HEK293 (cell line): ENCODE data around the gene PRAC2.

Experiments used
- CTCF ChIA-PET: fragments of 350-600 bp; formaldehyde crosslinking; extraction: SDS; loops from one replicate; lab custom pipeline; 2021; ENCODE audit warnings: antibody characterized with exemption; lab: Yijun Ruan, JAX
- POLR2A ChIA-PET: fragments of 300-600 bp; formaldehyde crosslinking; extraction: SDS; loops from one replicate; lab custom pipeline; 2020; ENCODE audit warnings: antibody characterized with exemption, inconsistent platforms; lab: Yijun Ruan, JAX
- H3K27ac ChIP-seq: fragments of 200-500 bp; sonication (Bioruptor generic); 2 replicates; pipeline ENCODE4 v1.5.1; 2014; ENCODE audit warnings: low read depth, low read length, control low read depth, inconsistent platforms; ENCODE audit errors: extremely low read depth
- H3K36me3 ChIP-seq, 2 experiments: fragments of 200-500 bp in 1 of 2; sonication (Bioruptor generic) in 1 of 2; 1 replicate in 1 of 2; 2 replicates in 1 of 2; pipeline ENCODE4 v1.5.1; 2014 to 2017; ENCODE audit warnings: inconsistent platforms in 2 of 2, low read length in 2 of 2; ENCODE audit not compliant: control insufficient read depth in 2 of 2, insufficient read depth in 1 of 2
- H3K4me1 ChIP-seq: fragments of 200-500 bp; sonication (Bioruptor generic); 2 replicates; pipeline ENCODE4 v1.5.1; 2014; ENCODE audit warnings: mild to moderate bottlenecking, low read length, inconsistent platforms; ENCODE audit not compliant: control insufficient read depth, insufficient read depth
- H3K4me3 ChIP-seq: 2 replicates; pipeline ENCODE4 v1.5.1; 2011; ENCODE audit warnings: low read depth, mild to moderate bottlenecking, control low read depth, low read length, moderate library complexity
- H3K9me3 ChIP-seq: fragments of 200-500 bp; sonication (Bioruptor generic); 2 replicates; pipeline ENCODE4 v1.5.1; 2014; ENCODE audit warnings: low read depth, low read length, inconsistent platforms; ENCODE audit not compliant: control insufficient read depth, insufficient read depth
- EGR2 ChIP-seq: fragments of 450-650 bp; formaldehyde crosslinking; IDR thresholded peaks from 2 replicates; pipeline ENCODE4 v1.5.1; 2016; ENCODE audit warnings: low read depth, missing biosample characterization, missing genetic modification characterization
- GLI2 ChIP-seq: fragments of 450-650 bp; formaldehyde crosslinking; IDR thresholded peaks from 2 replicates; pipeline ENCODE4; 2017; ENCODE audit warnings: missing biosample characterization, missing genetic modification characterization, low read depth, borderline replicate concordance
- HOXC10 ChIP-seq: sonication (generic); formaldehyde crosslinking; IDR thresholded peaks from 2 replicates; pipeline ENCODE4 v1.8.1; 2023; ENCODE audit warnings: mild to moderate bottlenecking, missing genetic modification reagents
- OVOL3 ChIP-seq: fragments of 450-650 bp; formaldehyde crosslinking; IDR thresholded peaks from 2 replicates; pipeline ENCODE4 v1.5.1; 2016; ENCODE audit warnings: missing biosample characterization, missing genetic modification characterization
- YY1 ChIP-seq: fragments of 450-650 bp; formaldehyde crosslinking; IDR thresholded peaks from 2 replicates; pipeline ENCODE4 v1.5.1; 2018; ENCODE audit warnings: missing biosample characterization, missing genetic modification characterization
- ZBTB11 ChIP-seq: fragments of 450-650 bp; formaldehyde crosslinking; conservative IDR thresholded peaks from 2 replicates; pipeline ENCODE4 v1.5.1; 2016; ENCODE audit warnings: low read depth, missing biosample characterization, missing genetic modification characterization
- ZBTB44 ChIP-seq: fragments of 450-650 bp; IDR thresholded peaks from 2 replicates; pipeline ENCODE4 v1.5.1; 2018; ENCODE audit warnings: missing biosample characterization, mild to moderate bottlenecking, missing genetic modification characterization
- ZFHX2 ChIP-seq: fragments of 450-650 bp; formaldehyde crosslinking; conservative IDR thresholded peaks from 2 replicates; pipeline ENCODE4 v1.5.1; 2016; ENCODE audit warnings: missing biosample characterization, missing genetic modification characterization
- ZNF223 ChIP-seq: fragments of 450-650 bp; formaldehyde crosslinking; IDR thresholded peaks from 2 replicates; pipeline ENCODE4 v1.5.1; 2016; ENCODE audit warnings: missing biosample characterization, missing genetic modification characterization
- ZNF311 ChIP-seq: fragments of 450-650 bp; formaldehyde crosslinking; IDR thresholded peaks from 2 replicates; pipeline ENCODE4 v1.5.1; 2017; ENCODE audit warnings: missing biosample characterization, missing genetic modification characterization, borderline replicate concordance
- ZNF366 ChIP-seq: fragments of 450-650 bp; formaldehyde crosslinking; conservative IDR thresholded peaks from 2 replicates; pipeline ENCODE4 v1.5.1; 2016; ENCODE audit warnings: missing biosample characterization, missing genetic modification characterization
- ZNF398 ChIP-seq: fragments of 450-650 bp; formaldehyde crosslinking; IDR thresholded peaks from 2 replicates; pipeline ENCODE4 v1.5.1; 2017; ENCODE audit warnings: missing biosample characterization, missing genetic modification characterization
- ZNF521 ChIP-seq: fragments of 450-650 bp; formaldehyde crosslinking; IDR thresholded peaks from 2 replicates; pipeline ENCODE4 v1.5.1; 2017; ENCODE audit warnings: missing biosample characterization, mild to moderate bottlenecking, missing genetic modification characterization
- ZNF548 ChIP-seq: fragments of 450-650 bp; formaldehyde crosslinking; IDR thresholded peaks from 2 replicates; pipeline ENCODE4 v1.5.1; 2016; ENCODE audit warnings: missing biosample characterization, missing genetic modification characterization
- ZNF585B ChIP-seq: fragments of 450-650 bp; formaldehyde crosslinking; IDR thresholded peaks from 2 replicates; pipeline ENCODE4 v1.5.1; 2016; ENCODE audit warnings: missing biosample characterization, missing genetic modification characterization
- ZNF600 ChIP-seq: fragments of 450-650 bp; formaldehyde crosslinking; IDR thresholded peaks from 2 replicates; pipeline ENCODE4 v1.5.1; 2016; ENCODE audit warnings: missing biosample characterization, missing genetic modification characterization
- ZNF621 ChIP-seq: fragments of 450-650 bp; formaldehyde crosslinking; IDR thresholded peaks from 2 replicates; pipeline ENCODE4 v1.5.1; 2017; ENCODE audit warnings: missing biosample characterization, missing genetic modification characterization
- ZNF837 ChIP-seq: fragments of 450-650 bp; formaldehyde crosslinking; IDR thresholded peaks from 2 replicates; pipeline ENCODE4 v1.5.1; 2016; ENCODE audit warnings: missing biosample characterization, missing genetic modification characterization

PRAC2 gene

GRCh38 chr17:48701864-48702532 lies 21.0 kb upstream of the PRAC2 start:
- Histone ChIP-seq H3K36me3 (no peaks in the 10 kb centered on the region), H3K4me1 (no peaks in the 10 kb centered on the region; the same call in 1 of the 2 replicates), H3K27ac (no peak overlapping the region), H3K9me3 (no peaks in the 10 kb centered on the region), H3K4me3 (no peak overlapping the region)
- no peak for TF ChIP-seq ZNF585B (tag by site-specific recombination)
- TF ChIP-seq ZNF521 (tag by site-specific recombination), result no peak
- TF ChIP-seq ZNF223 (tag by site-specific recombination), result no peak
- peak; percentile 62 for TF ChIP-seq EGR2
- TF ChIP-seq GLI2 (tag by site-specific recombination), result no peak
- TF ChIP-seq OVOL3 (tag by site-specific recombination), result no peak
- peak; percentile 60 for TF ChIP-seq ZFHX2
- TF ChIP-seq ZNF398, result no peak
- no peak for TF ChIP-seq ZBTB11 (tag by site-specific recombination)
- CTCF ChIA-PET, result interaction anchor here (0.6 to 2.2 kb wide), 5 partner anchors 24 to 113 kb away, joined by 3 to 13 read pairs (median 3); no protein-coding TSS in a partner anchor
- POLR2A ChIA-PET, result no interaction called here

GRCh38 chr17:48704361-48705248 lies 18.4 kb upstream of the PRAC2 start:
- H3K36me3 ChIP-seq, result no peaks in the 10 kb centered on the region
- TF ChIP-seq ZBTB44 (tag by site-specific recombination), result no peak
- no peak for TF ChIP-seq HOXC10 (CRISPR knock-in tag)
- no peak for TF ChIP-seq ZNF366 (tag by site-specific recombination)
- TF ChIP-seq ZNF548 (tag by site-specific recombination), result no peak
- TF ChIP-seq ZNF837 (tag by site-specific recombination), result no peak
- no peak for TF ChIP-seq ZNF600 (tag by site-specific recombination)
- no peak for TF ChIP-seq YY1
- TF ChIP-seq ZNF311, result no peak
- no peak for TF ChIP-seq ZNF621 (tag by site-specific recombination)
- TF ChIP-seq, all 188 proteins: peak for 0
- Histone ChIP-seq H3K9me3 (no peaks in the 10 kb centered on the region), H3K27ac (no peak overlapping the region), H3K4me3 (no peak overlapping the region), H3K4me1 (no peaks in the 10 kb centered on the region; the same call in 1 of the 2 replicates)
- ChIA-PET CTCF (interaction anchor here (0.6 to 2.4 kb wide), 13 partner anchors 20 to 430 kb away, joined by 3 to 16 read pairs (median 4); no protein-coding TSS in a partner anchor), POLR2A (interaction anchor here (0.6 kb wide), 1 partner anchor 27 kb away, joined by 3 read pairs; no protein-coding TSS in a partner anchor)
